Measurements from ENCODE around the gene CRISPLD2.

CRISPLD2 gene

GRCh38 chr16:84786605-84787262, 33.1 kb upstream of the CRISPLD2 start:
- no peaks in the 10 kb centered on the region for H3K4me1 ChIP-seq (ENCODE audit: control insufficient read depth in 1 of 2, insufficient read depth in 1 of 2, low read depth in 1 of 2, low read length in 1 of 2)
- no peak overlapping the region for H3K27ac ChIP-seq
- H3K4me3 ChIP-seq (ENCODE audit: low read depth in 1 of 2, low read length in 1 of 2): no peak overlapping the region
- TF ChIP-seq CTCF (IDR thresholded peaks at IDR 0.05): no peak
- H3K27me3 ChIP-seq: no peaks in the 10 kb centered on the region
- no peaks in the 10 kb centered on the region for H3K9me3 ChIP-seq
- H3K36me3 ChIP-seq: peaks cover 10% of the 10 kb centered on the region

GRCh38 chr16:84787263-84787622, 32.5 kb upstream of the CRISPLD2 start:
- no peak overlapping the region for H3K27ac ChIP-seq
- TF ChIP-seq CTCF (IDR thresholded peaks at IDR 0.05): no peak
- peaks cover 10% of the 10 kb centered on the region for H3K36me3 ChIP-seq
- no peaks in the 10 kb centered on the region for H3K27me3 ChIP-seq
- no peaks in the 10 kb centered on the region for H3K4me1 ChIP-seq (ENCODE audit: control insufficient read depth in 1 of 2, insufficient read depth in 1 of 2, low read depth in 1 of 2, low read length in 1 of 2)
- no peaks in the 10 kb centered on the region for H3K9me3 ChIP-seq
- no peak overlapping the region for H3K4me3 ChIP-seq (ENCODE audit: low read depth in 1 of 2, low read length in 1 of 2)

- TF ChIP-seq CTCF (IDR thresholded peaks at IDR 0.05): no peak
- Histone ChIP-seq H3K4me1 (ENCODE audit: control insufficient read depth in 1 of 2, insufficient read depth in 1 of 2, low read depth in 1 of 2, low read length in 1 of 2) (peaks cover 4 to 5% of the 10 kb centered on the region in 2 experiments), H3K4me3 (ENCODE audit: low read depth in 1 of 2, low read length in 1 of 2) (no peak overlapping the region), H3K27me3 (no peaks in the 10 kb centered on the region), H3K36me3 (peaks cover 10% of the 10 kb centered on the region), H3K9me3 (no peaks in the 10 kb centered on the region), H3K27ac (peak overlapping the region; percentile 50)
These were observed 30.8 kb upstream of the CRISPLD2 start for GRCh38 chr16:84788920-84789391.

- H3K4me3 ChIP-seq (ENCODE audit: low read depth in 1 of 2, low read length in 1 of 2): no peak overlapping the region
- peak overlapping the region; percentile 50 for H3K27ac ChIP-seq
- no peaks in the 10 kb centered on the region for H3K27me3 ChIP-seq
- H3K9me3 ChIP-seq: no peaks in the 10 kb centered on the region
- peaks cover 5 to 10% of the 10 kb centered on the region in 2 experiments for H3K4me1 ChIP-seq (ENCODE audit: control insufficient read depth in 1 of 2, insufficient read depth in 1 of 2, low read depth in 1 of 2, low read length in 1 of 2)
- TF ChIP-seq CTCF (IDR thresholded peaks at IDR 0.05): no peak
- peaks cover 10% of the 10 kb centered on the region for H3K36me3 ChIP-seq
These were observed 30.4 kb upstream of the CRISPLD2 start for GRCh38 chr16:84789431-84789830.

- Histone ChIP-seq H3K36me3 (peaks cover 10% of the 10 kb centered on the region), H3K4me3 (ENCODE audit: low read depth in 1 of 2, low read length in 1 of 2) (no peak overlapping the region), H3K27me3 (no peaks in the 10 kb centered on the region), H3K9me3 (no peaks in the 10 kb centered on the region), H3K4me1 (ENCODE audit: control insufficient read depth in 1 of 2, insufficient read depth in 1 of 2, low read depth in 1 of 2, low read length in 1 of 2) (peaks cover 5 to 10% of the 10 kb centered on the region in 2 experiments), H3K27ac (no peak overlapping the region)
- TF ChIP-seq CTCF (IDR thresholded peaks at IDR 0.05): no peak
These were observed 29.5 kb upstream of the CRISPLD2 start for GRCh38 chr16:84790301-84790700.

Data from neutrophil (primary cell).